CD4-positive, alpha-beta T cell (primary cell): ENCODE measurements around the gene CTXN1. TPM values are rescaled to one million over a fixed set of nuclear protein-coding genes. Genes with fewer than 3 reads are reported as not detected.
A peak's percentile ranks its signal among the peaks of the same experiment; 100 is the strongest.

Experiments
- ATAC-seq: fragments of 200-7000 bp; cut with Tn5 transposase; one replicate; pipeline ENCODE4 v1.10.0; 2022; ENCODE audit warnings: mild to moderate bottlenecking; ENCODE audit not compliant: poor library complexity
- CTCF ChIA-PET: fragments of 350-600 bp; sonication (Branson Sonifier 250); formaldehyde crosslinking; loops from one replicate; lab custom pipeline; 2021; ENCODE audit warnings: antibody characterized with exemption, inconsistent platforms; lab: Charles Lee
- POLR2A ChIA-PET: fragments of 350-600 bp; sonication (Branson Sonifier 250); formaldehyde crosslinking; loops from one replicate; lab custom pipeline; 2021; ENCODE audit warnings: antibody characterized with exemption, inconsistent platforms; lab: Charles Lee
- DNase-seq, 14 experiments: peaks; one replicate each; pipeline ENCODE4 v3.0.0-alpha.2; 2013 to 2020; ENCODE audit warnings: mixed read lengths in 2 of 14
- H3K27ac ChIP-seq, 2 donors: one replicate each; pipeline versions ENCODE4 v1.5.1 to v1.7.0; 2013; ENCODE audit warnings: low read length in 2 of 2, low read depth in 1 of 2, mild to moderate bottlenecking in 1 of 2
- H3K27me3 ChIP-seq, 2 experiments: 1 replicate in 1 of 2; 2 replicates in 1 of 2; pipeline versions ENCODE4 v1.6.1 to v1.7.0; 2013; ENCODE audit warnings: low read length in 2 of 2, control low read depth in 1 of 2, mild to moderate bottlenecking in 1 of 2, moderate library complexity in 1 of 2; ENCODE audit not compliant: insufficient read depth in 2 of 2, control insufficient read depth in 1 of 2
- H3K36me3 ChIP-seq: one replicate; pipeline ENCODE4 v1.6.1; 2013; ENCODE audit warnings: low read length, control low read depth; ENCODE audit not compliant: insufficient read depth
- H3K4me1 ChIP-seq: one replicate; pipeline ENCODE4 v1.6.1; 2013; ENCODE audit warnings: low read length, control low read depth; ENCODE audit not compliant: insufficient read depth
- H3K4me3 ChIP-seq: one replicate; pipeline ENCODE4 v1.5.1; 2013; ENCODE audit warnings: mild to moderate bottlenecking, low read length, moderate library complexity
- H3K9me3 ChIP-seq, 2 experiments: 1 replicate in 1 of 2; 2 replicates in 1 of 2; pipeline versions ENCODE4 v1.6.1 to v1.7.0; 2013; ENCODE audit warnings: low read length in 2 of 2, mild to moderate bottlenecking in 2 of 2, control low read depth in 1 of 2, moderate library complexity in 1 of 2; ENCODE audit not compliant: control insufficient read depth in 1 of 2, insufficient read depth in 1 of 2
- H3K27ac Mint-ChIP-seq: one replicate; pipeline ENCODE4 v1.8.0; 2020; ENCODE audit warnings: mixed read lengths
- H3K27me3 Mint-ChIP-seq: one replicate; pipeline ENCODE4 v1.8.0; 2021; ENCODE audit warnings: mixed read lengths
- H3K36me3 Mint-ChIP-seq: one replicate; pipeline ENCODE4 v1.8.0; 2021; ENCODE audit warnings: low read depth, mixed read lengths
- H3K4me1 Mint-ChIP-seq: one replicate; pipeline ENCODE4 v1.8.0; 2021; ENCODE audit warnings: low read depth, mixed read lengths
- H3K4me3 Mint-ChIP-seq: one replicate; pipeline ENCODE4 v1.8.0; 2020; ENCODE audit warnings: mild to moderate bottlenecking, mixed read lengths
- H3K9me3 Mint-ChIP-seq: one replicate; pipeline ENCODE4 v1.8.0; 2020; ENCODE audit warnings: mixed read lengths
- CTCF ChIP-seq: fragments of 200-600 bp; IDR thresholded peaks from one replicate; pipeline ENCODE4 v1.8.0; 2022; ENCODE audit warnings: antibody characterized with exemption, mild to moderate bottlenecking
- intact Hi-C, 2 experiments: fragments of 100-400 bp; cut with DNase I in 1 of 2; cut with micrococcal nuclease in 1 of 2; formaldehyde crosslinking; loops; one replicate each; pipeline versions ENCODE4 v1.15.1 to v1.9.0; 2023 to 2025; cut with DNase I, micrococcal nuclease
- total RNA-seq, 174 experiments: library from RNA in 2 of 174; stranded (reverse) in 2 of 174; gene quantifications; one replicate each; pipeline ENCODE4 v1.2.3 and lab custom pipeline; 2021 to 2026

Gene CTXN1
- total RNA-seq, 2 experiments from 2014 or later = not detected

GRCh38 chr19:7917267-7918061 lies 8.5 kb downstream of the CTXN1 start:
- peaks cover 34% of the 10 kb centered on the region for H3K4me1 Mint-ChIP-seq
- Histone ChIP-seq H3K9me3 (peaks cover 0 to 9% of the 10 kb centered on the region in 2 experiments), H3K36me3 (peaks cover 16% of the 10 kb centered on the region), H3K27me3 (peaks cover 34 to 35% of the 10 kb centered on the region in 2 experiments), H3K27ac (no peak overlapping the region), H3K4me3 (peak overlapping the region; percentile 20), H3K4me1 (peaks cover 61% of the 10 kb centered on the region)
- ATAC-seq (peak; percentile 7), DNase-seq (peak in 12 of 14 experiments; percentile 37 to 83 (median 53))
- no peak overlapping the region for H3K27ac Mint-ChIP-seq
- H3K9me3 Mint-ChIP-seq = no peaks in the 10 kb centered on the region
- H3K4me3 Mint-ChIP-seq = peak overlapping the region; percentile 82
- peak; percentile 55 for TF ChIP-seq CTCF
- CTCF ChIA-PET = interaction anchor here (0.6 to 5.6 kb wide), 7 partner anchors 9 to 970 kb away, joined by 3 to 43 read pairs (median 4); partner anchors contain the start of genes MAP2K7 and TIMM44
- intact Hi-C loops = no loop called here
- POLR2A ChIA-PET = interaction anchor here (1.2 to 7.7 kb wide), 6 partner anchors 14 to 237 kb away, joined by 3 to 116 read pairs (median 7); partner anchors contain the start of genes ELAVL1, MAP2K7, TIMM44 and TRAPPC5
- H3K27me3 Mint-ChIP-seq = peaks cover 39% of the 10 kb centered on the region
- H3K36me3 Mint-ChIP-seq = peaks cover 24% of the 10 kb centered on the region

- peaks cover 55% of the 10 kb centered on the region for H3K4me1 ChIP-seq
- Mint-ChIP-seq H3K36me3 (peaks cover 23% of the 10 kb centered on the region), H3K9me3 (no peaks in the 10 kb centered on the region), H3K4me1 (peaks cover 34% of the 10 kb centered on the region), H3K27ac (no peak overlapping the region), H3K27me3 (peaks cover 39% of the 10 kb centered on the region), H3K4me3 (peak overlapping the region; percentile 82)
- ChIA-PET POLR2A (interaction anchor here (1.6 to 7.7 kb wide), 5 partner anchors 13 to 236 kb away, joined by 3 to 116 read pairs (median 11); partner anchors contain the start of genes MAP2K7, TIMM44 and TRAPPC5), CTCF (interaction anchor here (0.8 to 2.8 kb wide), 3 partner anchors 12 to 85 kb away, joined by 3 to 22 read pairs (median 4); partner anchors contain the start of gene MAP2K7)
- H3K9me3 ChIP-seq = peaks cover 0 to 9% of the 10 kb centered on the region in 2 experiments
- peak in 2 of 14 experiments; percentile 27 to 49 for DNase-seq
- H3K27me3 ChIP-seq = peaks cover 34 to 35% of the 10 kb centered on the region in 2 experiments
- no peak for TF ChIP-seq CTCF
- H3K27ac ChIP-seq = no peak overlapping the region
- peaks cover 15% of the 10 kb centered on the region for H3K36me3 ChIP-seq
- intact Hi-C loops = no loop called here
- H3K4me3 ChIP-seq = peak overlapping the region; percentile 20
- ATAC-seq = no peak
Observed at GRCh38 chr19:7916955-7917266, 9.0 kb downstream of the CTXN1 start.

GRCh38 chr19:7916103-7916954 lies 9.6 kb downstream of the CTXN1 start:
- ATAC-seq = peak; percentile 2

More at GRCh38 chr19:7916103-7916954, 9.6 kb downstream of the CTXN1 start:
- H3K4me1 Mint-ChIP-seq = peaks cover 32% of the 10 kb centered on the region
- H3K27me3 ChIP-seq = peaks cover 34 to 35% of the 10 kb centered on the region in 2 experiments
- H3K4me1 ChIP-seq = peaks cover 49% of the 10 kb centered on the region
- peak in 10 of 14 experiments; percentile 27 to 81 (median 48) for DNase-seq
- peaks cover 0 to 9% of the 10 kb centered on the region in 2 experiments for H3K9me3 ChIP-seq
- no peak for TF ChIP-seq CTCF
- H3K27ac Mint-ChIP-seq = no peak overlapping the region
- H3K36me3 ChIP-seq = peaks cover 15% of the 10 kb centered on the region
- intact Hi-C loops = no loop called here
- no peak overlapping the region for H3K27ac ChIP-seq
- H3K4me3 Mint-ChIP-seq = no peak overlapping the region
- peaks cover 39% of the 10 kb centered on the region for H3K27me3 Mint-ChIP-seq
- H3K4me3 ChIP-seq = peak overlapping the region; percentile 33
- ChIA-PET POLR2A (interaction anchor here (0.6 to 7.7 kb wide), 7 partner anchors 13 to 236 kb away, joined by 3 to 116 read pairs (median 4); partner anchors contain the start of genes MAP2K7, TIMM44 and TRAPPC5), CTCF (interaction anchor here (0.7 to 2.8 kb wide), 6 partner anchors 13 to 86 kb away, joined by 3 to 22 read pairs (median 4); partner anchors contain the start of gene MAP2K7)
- H3K9me3 Mint-ChIP-seq = no peaks in the 10 kb centered on the region
- peaks cover 26% of the 10 kb centered on the region for H3K36me3 Mint-ChIP-seq
